HUDEP-2 (cell line): ENCODE measurements around the gene CD320.
"Not testable (repeated sequence)": the region's sequence is repeated elsewhere in the genome, so short reads cannot be mapped to it uniquely, and the experiment has no call there.

Experiments
- DNase-seq, 76 experiments: peaks; one replicate each; lab custom pipeline; 2025; ENCODE audit not compliant: unreplicated experiment in 76 of 76; lab: John Stamatoyannopoulos, UW

The CD320 gene

GRCh38 chr19:8307965-8308866 is at the start of gene CD320:
CD320 (minus strand) TSS chr19:8308358; CDS start chr19:8308290, 68 bp downstream.
- peak in 75 of 76 experiments; percentile 49 to 97 (median 87) for DNase-seq

DNA sequence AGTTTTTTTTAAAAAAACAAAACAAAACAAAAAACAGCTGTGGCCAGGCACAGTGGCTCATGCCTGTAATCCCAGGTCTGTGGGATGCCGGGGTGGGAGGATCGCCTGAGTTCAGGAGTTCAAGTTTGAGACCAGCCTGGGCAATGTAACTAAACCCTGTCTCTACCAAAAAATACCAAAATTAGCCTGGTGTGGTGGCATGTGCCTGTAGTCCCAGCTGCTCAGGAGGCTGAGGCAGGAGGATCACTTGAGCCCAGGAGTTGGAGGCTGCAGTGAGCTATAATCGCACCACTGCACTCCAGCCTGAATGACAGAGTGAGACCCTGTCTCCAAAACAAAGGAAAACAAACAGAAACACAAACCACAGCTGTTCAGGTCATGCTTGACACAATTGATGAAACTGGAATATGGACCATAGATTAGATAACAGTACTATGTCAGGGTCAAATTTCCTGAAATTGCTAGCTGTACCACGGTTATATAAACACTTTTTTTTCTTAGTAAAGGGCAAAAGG is 48.9 kb upstream of the CD320 start:
- DNase-seq = no peak

DNA sequence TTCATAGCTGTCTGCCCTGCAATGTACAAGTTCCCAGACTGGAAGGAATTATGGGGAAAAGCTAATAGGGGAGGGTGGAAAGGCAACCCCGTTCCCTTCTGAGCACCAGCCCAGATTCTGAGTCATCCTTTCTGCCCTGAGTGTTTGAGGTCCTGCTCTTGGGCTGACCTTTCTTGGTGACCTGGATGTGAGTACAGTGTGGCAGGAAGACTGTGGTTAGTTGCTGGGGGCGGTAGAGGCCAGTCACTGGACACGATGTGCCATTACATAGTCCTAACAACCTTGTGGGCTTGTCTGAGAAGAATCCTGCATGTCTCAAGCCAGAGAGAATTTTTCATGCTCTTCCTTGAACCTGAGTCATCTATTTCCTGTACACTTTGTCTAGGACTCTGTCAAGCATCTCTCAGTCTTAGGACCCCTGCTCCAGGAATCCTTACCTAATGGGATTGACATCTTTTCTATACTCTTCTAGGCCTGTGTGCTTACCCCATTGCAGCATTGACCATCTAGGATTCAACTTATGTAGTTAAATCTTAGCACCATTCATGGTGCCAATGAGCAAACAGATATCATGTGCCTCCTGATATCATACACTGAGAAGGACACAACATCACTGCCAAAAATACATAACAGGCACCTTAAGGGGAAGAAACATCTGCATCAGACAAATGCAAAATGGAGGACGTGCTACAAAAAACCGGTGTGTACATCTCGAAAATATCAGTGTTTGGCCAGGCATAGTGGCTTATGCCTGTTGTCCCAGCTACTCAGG is 47.7 kb upstream of the CD320 start:
- peak in 8 of 76 experiments; percentile 20 to 45 (median 30) for DNase-seq

DNA sequence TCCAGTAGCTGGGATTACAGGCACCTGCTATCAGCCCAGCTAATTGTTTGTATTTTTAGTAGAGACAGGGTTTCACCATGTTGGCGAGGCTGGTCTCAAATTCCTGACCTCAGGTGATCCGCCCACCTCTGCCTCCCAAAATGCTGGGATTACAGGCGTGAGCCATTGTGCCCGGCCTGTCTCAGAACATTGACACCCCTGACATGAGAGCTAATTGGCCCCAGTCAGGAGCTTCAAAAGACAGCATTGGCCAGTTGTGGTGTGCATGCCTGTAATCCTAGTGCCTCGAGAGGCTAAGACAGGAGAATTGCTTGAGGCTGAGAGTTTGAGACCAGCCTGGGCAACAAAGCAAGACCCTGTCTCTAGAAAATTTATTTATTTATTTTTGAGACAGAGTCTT is 44.7 kb upstream of the CD320 start:
- DNase-seq = not testable (repeated sequence)

GRCh38 chr19:8352134-8352827 is 44.1 kb upstream of the CD320 start:
- DNase-seq = no peak

GRCh38 chr19:8349629-8350372 is 41.6 kb upstream of the CD320 start:
- DNase-seq = not testable (repeated sequence)

DNA sequence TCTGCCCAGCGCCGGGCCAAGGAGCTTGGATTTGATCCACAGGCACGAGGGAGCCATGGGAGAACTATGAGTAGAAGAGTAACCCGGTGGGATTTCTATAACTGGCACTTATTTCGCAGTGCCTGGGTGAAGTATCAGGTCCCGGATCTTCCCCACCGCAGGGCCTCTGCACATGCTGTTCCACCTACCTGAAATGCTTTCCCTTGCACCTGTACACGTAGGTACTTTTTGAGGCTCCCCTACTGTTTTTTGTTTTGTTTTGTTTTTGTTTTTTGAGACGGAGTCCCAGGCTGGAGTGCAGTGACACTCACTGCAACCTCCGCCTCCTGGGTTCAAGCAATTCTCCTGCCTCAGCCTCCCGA is 35.3 kb upstream of the CD320 start:
- no peak for DNase-seq

DNA sequence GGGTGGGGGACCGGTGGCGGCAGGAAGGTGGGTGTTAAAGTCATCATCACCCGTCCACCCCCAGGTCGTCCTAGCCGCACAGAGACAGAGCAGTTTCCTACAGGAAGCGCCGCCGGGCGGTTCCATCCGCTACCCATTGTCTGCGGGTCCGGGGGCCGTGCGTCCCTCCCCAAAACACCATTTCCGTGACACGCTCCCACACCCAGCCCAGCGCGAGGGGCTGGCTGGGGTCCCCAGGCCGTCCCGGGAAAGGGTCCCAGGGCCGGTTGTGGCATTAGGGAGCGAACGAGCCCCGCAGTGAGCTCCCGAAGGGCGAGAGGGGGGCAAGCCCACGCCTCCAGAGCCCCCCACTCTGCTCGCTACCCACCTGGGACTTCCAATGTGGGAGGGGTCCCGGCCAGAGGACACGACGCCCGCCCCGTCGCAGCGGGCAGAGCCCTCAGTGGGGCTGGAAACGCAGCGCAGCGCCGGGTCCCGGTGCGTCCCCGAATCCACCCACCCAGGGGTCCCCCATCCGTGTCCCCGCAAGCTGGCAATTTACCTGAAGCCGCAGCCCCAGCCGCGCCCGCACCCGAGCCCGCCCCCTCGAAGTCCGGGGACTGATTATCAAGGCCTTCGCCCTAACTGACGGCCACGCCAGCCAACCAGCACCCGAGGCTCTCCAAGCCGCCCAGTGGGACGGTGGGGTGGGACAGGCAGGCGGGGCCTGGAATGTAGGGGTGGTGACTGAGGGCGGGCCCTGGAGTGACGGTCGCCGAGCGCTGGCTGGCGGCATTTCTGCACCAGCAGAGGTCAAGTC is 34.7 kb upstream of the CD320 start, which contains the start of gene KANK3:
TSS of gene KANK3 (minus strand) at position 579 of the 799 bp plus-strand sequence. CDS start 5,434 bp downstream, outside the sequence.
- DNase-seq = peak; percentile 63 to 99 (median 97)

DNA sequence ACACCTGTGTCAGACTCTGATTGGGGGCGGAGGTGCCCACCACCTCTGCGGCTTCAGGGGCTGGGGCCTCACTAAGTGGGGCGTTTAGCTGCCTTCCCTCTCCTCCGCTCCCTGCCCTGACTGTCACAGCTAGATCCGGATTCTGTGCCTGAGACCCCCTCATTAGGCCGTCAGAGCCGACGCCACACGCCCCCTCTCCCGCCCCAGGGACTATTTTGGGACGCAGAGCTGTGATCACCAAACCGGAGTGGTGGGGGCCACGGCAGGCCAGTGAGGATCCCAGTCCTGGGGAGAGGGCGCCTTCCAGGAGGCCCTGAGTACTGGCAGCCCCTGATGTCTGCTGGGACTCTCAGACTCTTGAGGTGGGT is 34.1 kb upstream of the CD320 start:
- no peak for DNase-seq

DNA sequence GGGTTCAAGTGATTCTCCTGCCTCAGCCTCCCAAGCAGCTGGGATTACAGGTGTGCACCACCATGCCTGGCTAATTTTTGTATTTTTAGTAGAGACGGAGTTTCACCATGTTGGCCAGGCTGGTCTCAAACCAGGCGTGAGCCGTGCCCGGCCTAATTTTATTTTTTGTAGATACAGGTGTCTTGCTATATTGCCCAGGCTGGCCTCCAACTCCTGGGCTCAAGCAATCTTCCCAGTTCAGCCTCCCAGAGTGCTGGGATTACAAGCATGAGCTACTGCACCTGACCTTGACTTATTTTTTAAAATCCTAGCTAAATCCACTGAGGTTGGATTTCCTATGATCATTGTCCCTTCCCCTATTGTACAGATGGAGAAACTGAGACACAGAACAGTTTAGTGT is 33.3 kb upstream of the CD320 start:
- DNase-seq = not testable (repeated sequence)

- DNase-seq = no peak
These were observed 32.4 kb upstream of the CD320 start for GRCh38 chr19:8340341-8341096.

DNA sequence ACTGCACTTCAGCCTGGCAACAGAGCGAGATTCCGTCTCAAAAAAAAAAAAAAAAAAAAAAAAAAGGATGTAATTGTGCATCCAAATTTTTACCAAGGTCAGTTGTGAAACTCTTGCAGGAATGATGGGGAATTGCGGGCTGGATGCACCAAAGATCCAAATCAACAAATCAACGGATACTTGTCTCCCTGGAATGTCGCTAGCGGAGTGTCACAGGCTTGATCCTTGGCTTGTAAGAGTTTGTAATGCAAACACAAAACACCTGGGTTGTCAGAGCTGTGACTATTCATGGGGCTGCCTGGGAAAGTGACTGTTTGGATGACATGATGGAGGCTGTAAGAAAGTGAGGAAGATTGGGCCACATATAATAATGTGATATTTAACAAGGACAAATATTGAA is 30.7 kb upstream of the CD320 start:
- DNase-seq = no peak

- DNase-seq = no peak
These were observed 29.6 kb upstream of the CD320 start for GRCh38 chr19:8337728-8338127.

DNA sequence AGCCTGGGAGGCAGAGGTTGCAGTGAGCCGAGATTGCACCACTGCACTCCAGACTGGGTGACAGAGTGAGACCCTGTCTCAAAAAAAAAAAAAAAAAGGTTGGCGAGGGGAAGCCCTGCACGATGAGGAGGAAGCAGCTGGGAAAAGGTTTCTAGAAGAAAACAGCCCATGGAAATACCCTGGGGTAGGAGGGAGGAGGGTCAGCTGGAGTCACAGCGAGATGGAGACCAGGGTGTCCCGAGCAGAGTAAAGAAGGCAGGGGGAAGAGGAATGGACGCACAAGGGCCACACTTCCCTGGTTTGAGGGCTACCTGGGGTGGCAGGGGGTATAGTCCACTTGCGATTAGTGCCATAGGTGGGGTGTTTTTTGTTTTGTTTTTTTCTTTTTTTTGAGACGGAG is 28.5 kb upstream of the CD320 start:
- no peak for DNase-seq

GRCh38 chr19:8336072-8336569 is 28.0 kb upstream of the CD320 start:
- no peak for DNase-seq

- DNase-seq = no peak
These were observed 27.3 kb upstream of the CD320 start for GRCh38 chr19:8335343-8336071.

- DNase-seq = peak in 39 of 76 experiments; percentile 19 to 73 (median 42)
These were observed 26.5 kb upstream of the CD320 start for GRCh38 chr19:8334458-8335342.
